Nephron (organoid): ENCODE measurements around the gene RNF144B.

Experiments
- H3K27ac Mint-ChIP-seq, 3 experiments: 2 replicates each; pipeline ENCODE4 v1.8.0; 2020; ENCODE audit warnings: mixed read lengths in 3 of 3, mild to moderate bottlenecking in 2 of 3, moderate library complexity in 1 of 3
- H3K27me3 Mint-ChIP-seq: 2 replicates; pipeline ENCODE4 v1.8.0; 2021; ENCODE audit warnings: low read depth, mild to moderate bottlenecking, moderate library complexity, mixed read lengths
- H3K36me3 Mint-ChIP-seq: 2 replicates; pipeline ENCODE4 v1.8.0; 2020; ENCODE audit warnings: low read depth, mixed read lengths
- H3K4me1 Mint-ChIP-seq: 2 replicates; pipeline ENCODE4 v1.8.0; 2020; ENCODE audit warnings: mixed read lengths
- H3K4me3 Mint-ChIP-seq, 3 experiments: 2 replicates each; pipeline ENCODE4 v1.8.0; 2020; ENCODE audit warnings: mild to moderate bottlenecking in 3 of 3, mixed read lengths in 3 of 3, moderate library complexity in 2 of 3
- H3K9me3 Mint-ChIP-seq: 2 replicates; pipeline ENCODE4 v1.8.0; 2020; ENCODE audit warnings: mixed read lengths
- TF ChIP-seq, protein P1 (sequence below), 3 experiments: fragments of 200-600 bp; sonication (generic); IDR thresholded peaks; one replicate each; pipeline ENCODE4 v1.5.0; 2021; ENCODE audit warnings: antibody characterized with exemption in 3 of 3; ENCODE audit not compliant: unreplicated experiment in 3 of 3

Gene RNF144B

DNA sequence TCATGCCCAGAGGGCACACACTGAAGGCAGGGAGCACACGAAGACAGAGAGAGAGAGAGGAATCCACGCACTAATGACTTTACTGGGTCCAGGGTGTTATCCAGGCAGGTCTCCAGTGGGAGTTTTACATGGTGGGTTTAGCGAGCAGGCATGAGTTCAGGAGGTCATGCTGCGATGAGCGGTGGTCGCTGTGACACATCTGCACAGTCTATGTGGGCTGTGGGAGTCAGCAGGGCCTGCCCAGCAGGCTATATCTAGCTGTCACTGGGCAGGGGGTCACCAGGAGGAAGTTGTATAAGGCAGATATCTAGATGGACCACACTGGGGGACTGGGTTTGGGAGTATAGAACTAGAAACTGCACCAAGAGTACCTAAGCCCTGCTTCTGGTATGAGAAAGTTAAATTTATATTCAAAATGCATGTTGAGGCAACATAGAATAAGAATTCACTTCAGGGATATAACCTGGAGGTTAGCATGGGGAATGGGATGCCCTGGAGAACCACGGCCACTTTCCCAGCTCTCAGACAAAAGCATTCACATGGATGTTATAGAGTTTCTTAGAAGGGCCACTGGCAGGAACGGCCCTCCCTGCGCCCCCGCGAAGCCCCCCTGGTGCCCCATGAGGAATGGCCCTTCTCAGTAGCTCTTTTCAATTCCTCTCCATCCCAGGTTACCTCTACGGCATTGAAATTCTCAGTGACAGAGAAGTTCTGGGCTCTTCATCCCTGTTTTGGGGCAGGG is 113.9 kb downstream of the RNF144B start:
- no peaks in the 10 kb centered on the region for H3K4me1 Mint-ChIP-seq
- H3K4me3 Mint-ChIP-seq, result no peak overlapping the region
- H3K9me3 Mint-ChIP-seq, result no peaks in the 10 kb centered on the region
- no peaks in the 10 kb centered on the region for H3K36me3 Mint-ChIP-seq
- no peak overlapping the region for H3K27ac Mint-ChIP-seq
- peaks cover 8% of the 10 kb centered on the region for H3K27me3 Mint-ChIP-seq
- TF ChIP-seq, protein P1, sequence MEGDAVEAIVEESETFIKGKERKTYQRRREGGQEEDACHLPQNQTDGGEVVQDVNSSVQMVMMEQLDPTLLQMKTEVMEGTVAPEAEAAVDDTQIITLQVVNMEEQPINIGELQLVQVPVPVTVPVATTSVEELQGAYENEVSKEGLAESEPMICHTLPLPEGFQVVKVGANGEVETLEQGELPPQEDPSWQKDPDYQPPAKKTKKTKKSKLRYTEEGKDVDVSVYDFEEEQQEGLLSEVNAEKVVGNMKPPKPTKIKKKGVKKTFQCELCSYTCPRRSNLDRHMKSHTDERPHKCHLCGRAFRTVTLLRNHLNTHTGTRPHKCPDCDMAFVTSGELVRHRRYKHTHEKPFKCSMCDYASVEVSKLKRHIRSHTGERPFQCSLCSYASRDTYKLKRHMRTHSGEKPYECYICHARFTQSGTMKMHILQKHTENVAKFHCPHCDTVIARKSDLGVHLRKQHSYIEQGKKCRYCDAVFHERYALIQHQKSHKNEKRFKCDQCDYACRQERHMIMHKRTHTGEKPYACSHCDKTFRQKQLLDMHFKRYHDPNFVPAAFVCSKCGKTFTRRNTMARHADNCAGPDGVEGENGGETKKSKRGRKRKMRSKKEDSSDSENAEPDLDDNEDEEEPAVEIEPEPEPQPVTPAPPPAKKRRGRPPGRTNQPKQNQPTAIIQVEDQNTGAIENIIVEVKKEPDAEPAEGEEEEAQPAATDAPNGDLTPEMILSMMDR (IDR thresholded peaks at IDR 0.05; ENCODE audit: unreplicated experiment in 3 of 3), result no peak

DNA sequence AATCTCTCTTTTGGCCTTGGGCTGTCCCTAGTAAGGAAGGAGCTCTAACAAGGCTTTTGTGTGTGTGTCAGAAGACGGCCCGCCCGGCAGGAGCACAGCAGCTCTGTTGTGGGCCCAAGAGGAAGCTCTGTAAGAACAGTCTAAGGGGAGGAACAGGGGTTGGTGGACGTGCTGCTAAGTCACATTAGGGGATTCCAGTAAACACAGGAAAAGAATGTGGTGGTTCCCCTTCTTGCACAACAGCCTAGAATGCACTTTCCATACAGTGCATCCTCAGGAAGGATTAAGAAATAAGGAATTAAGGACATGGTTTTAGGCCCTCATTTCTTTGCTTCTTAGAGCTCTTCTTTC is 114.5 kb downstream of the RNF144B start:
- no peak overlapping the region for H3K27ac Mint-ChIP-seq
- H3K4me1 Mint-ChIP-seq, result no peaks in the 10 kb centered on the region
- H3K9me3 Mint-ChIP-seq, result no peaks in the 10 kb centered on the region
- TF ChIP-seq, protein P1 (IDR thresholded peaks at IDR 0.05; ENCODE audit: unreplicated experiment in 3 of 3), result no peak
- no peak overlapping the region for H3K4me3 Mint-ChIP-seq
- no peaks in the 10 kb centered on the region for H3K36me3 Mint-ChIP-seq
- H3K27me3 Mint-ChIP-seq, result peaks cover 8% of the 10 kb centered on the region

DNA sequence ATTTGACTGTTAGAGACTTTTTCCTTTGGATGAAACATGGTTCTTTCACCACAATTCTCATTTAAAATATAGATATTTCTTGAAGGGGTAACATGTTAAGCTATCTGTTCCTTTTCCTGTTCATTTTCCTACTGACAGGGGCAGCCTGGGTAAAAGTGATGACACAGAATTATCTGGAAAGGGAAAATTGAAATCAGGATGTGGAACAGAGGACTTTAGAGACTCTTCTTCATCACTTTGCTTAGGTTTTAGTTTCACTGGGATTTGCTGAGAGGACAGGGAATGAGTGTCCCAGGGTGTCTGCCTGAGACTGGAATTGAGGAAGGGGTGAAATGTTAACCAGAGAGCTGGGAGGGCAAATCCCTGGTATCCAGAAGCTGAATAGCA is 116.0 kb downstream of the RNF144B start:
- Mint-ChIP-seq H3K9me3 (no peaks in the 10 kb centered on the region), H3K27ac (peak overlapping the region; percentile 14 to 49 (median 18)), H3K4me1 (no peaks in the 10 kb centered on the region), H3K4me3 (peak overlapping the region in 1 of 3 experiments; percentile 9), H3K36me3 (no peaks in the 10 kb centered on the region), H3K27me3 (peaks cover 4% of the 10 kb centered on the region)
- TF ChIP-seq, protein P1 (IDR thresholded peaks at IDR 0.05; ENCODE audit: unreplicated experiment in 3 of 3), result no peak

DNA sequence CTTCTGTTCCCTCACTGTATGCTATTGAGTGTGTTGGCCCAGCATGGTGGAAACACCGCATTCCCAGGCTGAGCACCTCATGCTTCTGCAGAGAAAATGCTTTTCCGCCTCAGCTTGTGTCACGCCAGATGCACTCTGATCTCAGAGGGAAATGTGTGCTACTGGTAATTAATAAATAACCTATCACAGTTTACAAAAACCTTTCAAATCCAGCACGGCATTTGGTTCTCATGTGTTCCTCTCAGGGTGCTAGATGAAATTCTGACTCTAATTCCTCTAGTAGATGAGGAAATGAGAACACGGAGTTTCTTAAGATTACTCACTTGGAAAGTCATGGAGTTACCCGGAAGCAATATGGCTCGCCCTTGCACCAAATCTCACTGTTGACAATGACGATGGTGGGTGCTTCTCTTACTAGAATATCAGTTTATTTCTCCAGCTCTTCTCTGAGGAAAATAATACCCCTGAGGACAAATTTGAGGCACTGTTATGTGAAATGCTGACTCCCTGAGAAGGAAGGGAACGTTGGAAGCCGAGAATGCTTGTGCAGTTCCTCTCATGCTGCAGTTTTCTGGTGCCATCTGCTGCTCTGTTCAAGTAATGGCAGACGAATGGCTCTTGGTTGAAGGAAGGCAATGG is 116.6 kb downstream of the RNF144B start:
- Mint-ChIP-seq H3K4me3 (peak overlapping the region in 2 of 3 experiments; percentile 2 to 3), H3K9me3 (no peaks in the 10 kb centered on the region), H3K36me3 (no peaks in the 10 kb centered on the region), H3K4me1 (no peaks in the 10 kb centered on the region), H3K27me3 (no peaks in the 10 kb centered on the region), H3K27ac (peak overlapping the region; percentile 14 to 49 (median 18))
- TF ChIP-seq, protein P1 (IDR thresholded peaks at IDR 0.05; ENCODE audit: unreplicated experiment in 3 of 3), result peak; percentile 82 to 86 (median 85)

DNA sequence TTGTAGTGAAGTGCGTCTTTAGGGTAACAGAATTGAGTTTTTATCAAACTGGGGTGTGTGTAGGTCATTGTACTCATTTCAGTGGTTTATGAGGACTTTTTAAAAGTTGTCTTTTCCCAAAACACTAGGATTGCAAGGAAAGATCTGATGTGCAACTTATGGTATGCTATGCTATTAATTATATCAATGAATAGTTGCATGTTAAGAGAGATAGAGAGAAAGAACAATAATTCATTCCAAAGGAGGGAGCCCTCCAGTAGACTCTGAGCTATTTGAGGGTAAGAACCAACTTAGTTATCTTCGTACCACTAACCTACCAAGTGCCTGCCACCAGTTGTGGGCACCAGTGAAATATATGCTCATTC is 117.1 kb downstream of the RNF144B start:
- no peak overlapping the region for H3K4me3 Mint-ChIP-seq
- H3K4me1 Mint-ChIP-seq, result no peaks in the 10 kb centered on the region
- peak overlapping the region; percentile 14 to 49 (median 18) for H3K27ac Mint-ChIP-seq
- TF ChIP-seq, protein P1 (IDR thresholded peaks at IDR 0.05; ENCODE audit: unreplicated experiment in 3 of 3), result no peak
- no peaks in the 10 kb centered on the region for H3K36me3 Mint-ChIP-seq
- no peaks in the 10 kb centered on the region for H3K9me3 Mint-ChIP-seq
- H3K27me3 Mint-ChIP-seq, result no peaks in the 10 kb centered on the region
